A549 treated with DMSO at 1 μM for 4 hours (cell line): ENCODE data around the gene PSME4. TPM values are rescaled to one million over a fixed set of nuclear protein-coding genes. Genes with fewer than 3 reads are reported as not detected.

ENCODE experiments used
- total RNA-seq: library from RNA; stranded (reverse); fragments of 200-300 nt; extraction: Qiagen RNA extraction; gene quantifications from 5 replicates; pipeline ENCODE4 v1.2.3, GENCODE V29; 2022; ENCODE audit warnings: low read depth

The PSME4 gene, protein sequence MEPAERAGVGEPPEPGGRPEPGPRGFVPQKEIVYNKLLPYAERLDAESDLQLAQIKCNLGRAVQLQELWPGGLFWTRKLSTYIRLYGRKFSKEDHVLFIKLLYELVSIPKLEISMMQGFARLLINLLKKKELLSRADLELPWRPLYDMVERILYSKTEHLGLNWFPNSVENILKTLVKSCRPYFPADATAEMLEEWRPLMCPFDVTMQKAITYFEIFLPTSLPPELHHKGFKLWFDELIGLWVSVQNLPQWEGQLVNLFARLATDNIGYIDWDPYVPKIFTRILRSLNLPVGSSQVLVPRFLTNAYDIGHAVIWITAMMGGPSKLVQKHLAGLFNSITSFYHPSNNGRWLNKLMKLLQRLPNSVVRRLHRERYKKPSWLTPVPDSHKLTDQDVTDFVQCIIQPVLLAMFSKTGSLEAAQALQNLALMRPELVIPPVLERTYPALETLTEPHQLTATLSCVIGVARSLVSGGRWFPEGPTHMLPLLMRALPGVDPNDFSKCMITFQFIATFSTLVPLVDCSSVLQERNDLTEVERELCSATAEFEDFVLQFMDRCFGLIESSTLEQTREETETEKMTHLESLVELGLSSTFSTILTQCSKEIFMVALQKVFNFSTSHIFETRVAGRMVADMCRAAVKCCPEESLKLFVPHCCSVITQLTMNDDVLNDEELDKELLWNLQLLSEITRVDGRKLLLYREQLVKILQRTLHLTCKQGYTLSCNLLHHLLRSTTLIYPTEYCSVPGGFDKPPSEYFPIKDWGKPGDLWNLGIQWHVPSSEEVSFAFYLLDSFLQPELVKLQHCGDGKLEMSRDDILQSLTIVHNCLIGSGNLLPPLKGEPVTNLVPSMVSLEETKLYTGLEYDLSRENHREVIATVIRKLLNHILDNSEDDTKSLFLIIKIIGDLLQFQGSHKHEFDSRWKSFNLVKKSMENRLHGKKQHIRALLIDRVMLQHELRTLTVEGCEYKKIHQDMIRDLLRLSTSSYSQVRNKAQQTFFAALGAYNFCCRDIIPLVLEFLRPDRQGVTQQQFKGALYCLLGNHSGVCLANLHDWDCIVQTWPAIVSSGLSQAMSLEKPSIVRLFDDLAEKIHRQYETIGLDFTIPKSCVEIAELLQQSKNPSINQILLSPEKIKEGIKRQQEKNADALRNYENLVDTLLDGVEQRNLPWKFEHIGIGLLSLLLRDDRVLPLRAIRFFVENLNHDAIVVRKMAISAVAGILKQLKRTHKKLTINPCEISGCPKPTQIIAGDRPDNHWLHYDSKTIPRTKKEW (N-terminal part only)
- total RNA-seq: 41.5 to 45.4 TPM (median 44.4 TPM) in 5 replicates

GRCh38 chr2:53970724-53971602 is at the start of gene PSME4:
Gene PSME4 (minus strand): TSS chr2:53970993. CDS start chr2:53970784, 209 bp downstream.

DNA sequence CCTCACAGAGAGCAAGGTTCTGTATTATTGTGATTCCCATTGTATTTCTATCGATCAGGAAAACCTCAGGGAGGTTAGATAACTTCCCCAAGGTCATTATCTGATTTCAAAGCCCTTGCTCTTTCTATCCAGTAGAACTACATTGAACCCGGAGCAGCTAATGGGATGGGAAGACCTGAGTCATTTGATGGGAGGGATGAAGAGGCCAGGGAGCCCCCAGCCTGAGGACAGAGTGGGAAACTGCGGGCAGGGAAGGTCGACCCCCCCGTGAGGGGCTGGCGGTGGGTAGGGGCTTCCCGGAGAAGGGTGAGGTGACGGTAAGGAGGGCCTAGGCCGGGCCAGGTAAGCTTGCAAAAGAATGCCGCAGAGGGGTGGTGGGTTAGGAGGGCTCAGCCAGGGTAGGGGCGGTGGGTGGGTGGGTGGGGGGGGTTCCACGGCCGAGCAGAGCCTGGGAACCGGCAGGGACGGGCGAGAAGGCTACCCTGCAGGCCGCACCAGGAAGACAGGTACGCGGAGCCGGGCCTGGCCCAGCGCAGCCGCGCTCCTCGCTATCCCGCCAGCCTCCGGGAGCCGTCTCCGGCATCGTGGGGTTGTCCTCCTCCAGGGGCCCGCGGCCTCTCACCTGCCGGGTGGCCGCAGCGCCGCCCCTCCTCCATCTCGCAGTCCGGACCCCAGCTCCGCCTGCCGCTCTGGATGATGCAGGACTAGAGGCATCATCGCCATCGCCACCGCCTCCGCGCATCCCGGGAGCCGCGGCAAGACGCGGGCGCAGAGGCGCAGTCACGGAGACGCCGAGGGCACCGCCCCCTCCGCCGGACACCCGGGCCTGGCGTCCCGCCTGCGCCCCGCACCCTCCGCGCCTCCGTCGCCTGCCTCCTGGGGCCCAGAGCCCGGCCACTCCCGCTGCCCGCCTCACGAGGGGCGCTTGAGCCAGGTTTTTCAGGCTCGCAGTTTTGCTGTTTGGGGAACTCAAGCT is 111.3 kb downstream of the PSME4 start, which contains the start of gene GPR75:
TSS of gene GPR75 (minus strand) at position 762 of the 976 bp plus-strand sequence. CDS start 5,211 bp downstream, outside the sequence.

Other genes starting within 250 kb of the PSME4 start
- 12.3 to 17.0 TPM (median 15.5 TPM) in 5 replicates for gene CHAC2, start 203.2 kb downstream of the PSME4 start, total RNA-seq
- 10.6 to 16.2 TPM (median 14.1 TPM) in 5 replicates for gene ASB3, start 184.0 kb downstream of the PSME4 start, total RNA-seq
- 53.1 to 68.1 TPM (median 60.2 TPM) in 5 replicates for gene ERLEC1, start 183.9 kb downstream of the PSME4 start, total RNA-seq
- 1.5 to 2.6 TPM (median 2.2 TPM) in 5 replicates for gene GPR75, start 111.0 kb downstream of the PSME4 start, total RNA-seq
- gene ACYP2, start 144.6 kb upstream of the PSME4 start, total RNA-seq: 6.8 to 9.1 TPM (median 7.8 TPM) in 5 replicates